AG04449 (cell line): ENCODE data around the gene HTR6.

Source experiments
- CTCF ChIA-PET: fragments of 350-600 bp; formaldehyde crosslinking; extraction: SDS; loops from one replicate; lab custom pipeline; 2021; ENCODE audit warnings: antibody characterized with exemption; lab: Yijun Ruan, JAX
- POLR2A ChIA-PET: fragments of 400-600, 350-600 bp; formaldehyde crosslinking; extraction: SDS; loops from one replicate; lab custom pipeline; 2020; ENCODE audit warnings: antibody characterized with exemption, inconsistent platforms; lab: Yijun Ruan, JAX
- DNase-seq: peaks from one replicate; pipeline ENCODE4 v3.0.0-alpha.2; 2010; ENCODE audit warnings: low read depth, low spot score
- H3K4me3 ChIP-seq: 2 replicates; pipeline ENCODE4 v1.5.1; 2011; ENCODE audit warnings: low read depth, mild to moderate bottlenecking, control low read depth, low read length
- TF ChIP-seq, protein P1 (sequence below): IDR thresholded peaks from one replicate; pipeline ENCODE4 v1.5.1; 2011; ENCODE audit warnings: mild to moderate bottlenecking, moderate library complexity, low read length, control low read depth, inconsistent platforms; ENCODE audit not compliant: insufficient read depth; ENCODE audit errors: missing control alignments

Gene HTR6

DNA sequence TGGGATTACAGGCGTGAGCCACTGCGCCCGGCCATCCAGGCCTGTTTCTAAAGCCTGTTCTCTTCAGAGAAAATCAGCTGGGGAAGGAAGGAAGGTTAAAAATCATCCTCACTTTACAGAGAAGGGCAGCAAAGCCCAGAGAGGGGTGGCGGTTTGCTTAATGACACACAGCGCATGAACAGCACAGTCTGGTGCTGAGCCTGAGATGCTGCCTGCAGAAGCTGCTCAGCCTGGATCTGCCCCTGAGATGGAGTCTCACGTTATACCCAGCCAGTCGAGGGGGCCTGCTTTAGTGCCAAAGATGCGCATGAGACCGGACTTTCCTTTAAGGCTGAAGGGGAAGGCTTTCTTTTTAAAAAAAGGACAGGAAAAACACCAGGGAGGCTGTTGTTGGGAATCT, 21.3 kb downstream of the HTR6 start:
- H3K4me3 ChIP-seq, result no peak overlapping the region
- TF ChIP-seq, protein P1, sequence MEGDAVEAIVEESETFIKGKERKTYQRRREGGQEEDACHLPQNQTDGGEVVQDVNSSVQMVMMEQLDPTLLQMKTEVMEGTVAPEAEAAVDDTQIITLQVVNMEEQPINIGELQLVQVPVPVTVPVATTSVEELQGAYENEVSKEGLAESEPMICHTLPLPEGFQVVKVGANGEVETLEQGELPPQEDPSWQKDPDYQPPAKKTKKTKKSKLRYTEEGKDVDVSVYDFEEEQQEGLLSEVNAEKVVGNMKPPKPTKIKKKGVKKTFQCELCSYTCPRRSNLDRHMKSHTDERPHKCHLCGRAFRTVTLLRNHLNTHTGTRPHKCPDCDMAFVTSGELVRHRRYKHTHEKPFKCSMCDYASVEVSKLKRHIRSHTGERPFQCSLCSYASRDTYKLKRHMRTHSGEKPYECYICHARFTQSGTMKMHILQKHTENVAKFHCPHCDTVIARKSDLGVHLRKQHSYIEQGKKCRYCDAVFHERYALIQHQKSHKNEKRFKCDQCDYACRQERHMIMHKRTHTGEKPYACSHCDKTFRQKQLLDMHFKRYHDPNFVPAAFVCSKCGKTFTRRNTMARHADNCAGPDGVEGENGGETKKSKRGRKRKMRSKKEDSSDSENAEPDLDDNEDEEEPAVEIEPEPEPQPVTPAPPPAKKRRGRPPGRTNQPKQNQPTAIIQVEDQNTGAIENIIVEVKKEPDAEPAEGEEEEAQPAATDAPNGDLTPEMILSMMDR, result no peak
- POLR2A ChIA-PET, result no interaction called here
- DNase-seq, result no peak
- CTCF ChIA-PET, result interaction anchor here (0.9 to 6.0 kb wide), 3 partner anchors 17 to 25 kb away, joined by 3 to 55 read pairs (median 27); no protein-coding TSS in a partner anchor

DNA sequence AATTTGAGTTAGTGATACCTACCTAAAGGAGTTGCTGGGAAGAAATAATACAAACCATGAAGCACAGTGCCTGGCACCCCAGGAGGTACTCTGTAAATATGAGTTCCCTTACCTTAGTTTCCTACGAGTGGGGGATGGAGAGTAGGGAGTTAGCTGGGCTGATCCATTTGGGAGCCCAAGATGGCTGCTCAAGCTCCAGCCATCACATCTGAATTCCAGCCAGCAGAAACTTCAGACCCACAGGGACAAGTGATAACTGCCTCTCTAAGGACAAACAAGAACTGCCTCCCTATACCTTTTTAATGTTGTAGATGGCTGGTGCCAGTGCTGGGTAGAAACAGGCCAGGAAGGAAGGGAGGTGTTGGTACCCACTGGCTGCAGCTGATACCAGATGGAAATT, 22.7 kb downstream of the HTR6 start:
- TF ChIP-seq, protein P1, result no peak
- POLR2A ChIA-PET, result no interaction called here
- H3K4me3 ChIP-seq, result no peak overlapping the region
- no peak for DNase-seq
- CTCF ChIA-PET, result interaction anchor here (1.3 to 1.7 kb wide), 2 partner anchors 25 to 195 kb away, joined by 4 read pairs; partner anchors contain the start of gene OTUD3

DNA sequence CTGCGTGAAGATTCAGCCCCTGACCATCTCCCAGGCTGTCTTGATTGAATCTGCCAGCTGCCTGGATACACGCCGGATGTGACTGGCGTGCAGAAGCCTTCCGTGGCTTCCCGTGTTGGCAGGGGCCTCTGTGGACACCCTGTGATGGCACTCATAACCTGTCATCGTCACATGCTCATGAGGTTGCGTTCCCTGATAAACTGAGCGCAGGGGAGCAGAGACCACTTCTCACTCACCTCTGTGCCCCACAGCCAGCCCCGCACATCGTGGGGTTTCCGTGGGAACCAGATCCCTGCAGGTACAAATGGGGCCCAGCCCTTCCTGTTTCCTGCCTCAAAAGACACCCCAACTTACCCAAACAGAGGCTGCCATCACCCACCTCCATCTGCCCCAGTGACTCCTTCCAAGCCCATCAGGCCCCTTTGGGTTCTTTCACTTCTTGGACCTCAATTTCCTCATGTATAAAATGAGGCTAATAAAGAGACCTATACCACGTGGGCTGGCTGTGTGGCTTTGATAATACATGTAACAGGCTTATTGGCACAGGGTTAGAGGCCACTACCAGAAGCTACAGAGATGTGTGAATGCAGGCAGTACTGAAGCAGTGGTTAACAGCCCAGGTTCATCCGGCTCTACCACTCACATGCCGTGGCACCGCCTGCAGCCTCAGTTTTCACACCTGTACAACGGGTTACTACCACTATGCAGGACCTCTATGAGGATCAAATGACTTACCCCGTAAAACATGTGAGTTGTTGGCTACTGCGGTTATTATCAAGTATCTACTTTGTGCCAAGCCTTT, 23.6 kb downstream of the HTR6 start:
- no peak overlapping the region for H3K4me3 ChIP-seq
- POLR2A ChIA-PET, result no interaction called here
- TF ChIP-seq, protein P1, result no peak
- CTCF ChIA-PET, result interaction anchor here (1.3 to 1.7 kb wide), 2 partner anchors 26 to 194 kb away, joined by 4 read pairs; partner anchors contain the start of gene OTUD3
- DNase-seq, result no peak

DNA sequence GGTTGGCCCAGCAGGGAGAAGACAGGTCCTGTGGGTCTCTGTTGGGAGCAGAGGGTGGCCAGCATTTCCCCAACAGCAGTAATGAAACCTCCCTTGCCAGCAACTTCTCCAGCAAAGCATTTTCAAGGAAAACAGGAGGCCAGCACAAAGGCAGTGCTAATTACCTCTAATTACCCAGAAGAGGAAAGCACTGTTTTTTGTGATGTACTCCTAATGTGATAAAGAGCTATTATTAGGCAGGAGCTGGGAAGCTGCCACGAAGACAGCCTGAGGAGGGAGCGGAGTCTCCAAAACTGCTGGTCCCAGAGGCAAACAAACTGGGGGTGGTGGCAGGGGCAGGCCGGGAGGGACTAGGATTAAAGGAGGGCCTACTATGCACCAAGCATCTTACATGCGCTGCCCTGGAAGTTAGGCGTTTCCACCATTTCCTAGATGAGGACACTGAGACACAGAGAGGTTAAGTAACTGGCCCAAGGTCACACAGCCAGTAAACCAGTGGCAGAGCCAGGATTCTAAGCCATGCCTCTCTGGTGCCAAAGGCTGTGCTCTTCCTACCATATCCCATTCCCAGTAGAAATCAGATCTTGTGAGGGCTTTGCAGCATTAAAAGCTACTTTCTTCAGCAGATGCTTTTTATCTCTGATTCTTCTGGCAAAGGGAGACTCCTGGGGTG, 24.5 kb downstream of the HTR6 start:
- H3K4me3 ChIP-seq, result no peak overlapping the region
- POLR2A ChIA-PET, result no interaction called here
- CTCF ChIA-PET, result interaction anchor here (1.1 to 8.5 kb wide), 2 partner anchors 15 to 27 kb away, joined by 5 to 92 read pairs; no protein-coding TSS in a partner anchor
- TF ChIP-seq, protein P1, result no peak
- DNase-seq, result no peak

DNA sequence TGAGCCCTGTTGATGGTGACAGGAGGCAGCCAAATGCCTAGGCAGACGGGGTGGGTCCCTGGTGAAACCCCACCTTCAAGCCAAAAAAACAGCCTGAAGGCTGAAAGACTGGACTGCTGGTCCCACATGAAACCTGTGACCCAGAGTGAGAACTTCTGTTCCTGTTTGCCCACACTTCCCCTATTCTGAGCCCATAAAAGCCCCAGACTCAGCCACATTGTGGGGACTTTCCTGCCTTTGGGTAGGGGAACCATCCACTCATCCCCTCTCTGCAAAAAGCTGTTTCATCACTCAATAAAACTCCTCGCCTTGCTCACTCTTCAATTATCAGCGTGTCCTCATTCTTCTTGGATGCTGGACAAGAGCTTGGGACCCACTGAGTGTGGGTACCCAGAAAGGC, 25.2 kb downstream of the HTR6 start:
- POLR2A ChIA-PET, result no interaction called here

More for the DNA sequence above, 25.2 kb downstream of the HTR6 start:
- DNase-seq, result no peak
- H3K4me3 ChIP-seq, result no peak overlapping the region
- CTCF ChIA-PET, result interaction anchor here (1.1 to 8.5 kb wide), 3 partner anchors 14 to 28 kb away, joined by 3 to 92 read pairs (median 5); no protein-coding TSS in a partner anchor
- TF ChIP-seq, protein P1, result no peak
